Kidney (tissue), 14 donors: ENCODE data around the gene TBPL1. TPM values are rescaled to one million over a fixed set of nuclear protein-coding genes. Genes with fewer than 3 reads are reported as not detected.

ENCODE experiments used
- DNase-seq, 5 donors: peaks; one replicate each; pipeline ENCODE4 v3.0.0-alpha.2; 2013 to 2020
- FAIRE-seq: peaks from 2 replicates; lab custom pipeline; 2012; peaks lifted over from hg19 to GRCh38; lab: Jason Lieb, UNC
- H3K27ac ChIP-seq, 2 donors: one replicate each; pipeline ENCODE4 v1.7.0; 2013; ENCODE audit warnings: low read depth in 2 of 2, low read length in 2 of 2, inconsistent platforms in 1 of 2
- H3K27me3 ChIP-seq: one replicate; pipeline ENCODE4 v1.7.1; 2013; ENCODE audit warnings: low read length, inconsistent platforms; ENCODE audit not compliant: control insufficient read depth, insufficient read depth
- H3K36me3 ChIP-seq, 3 donors: one replicate each; pipeline versions ENCODE4 v1.7.0 to v1.7.1; 2013; ENCODE audit warnings: low read length in 3 of 3, control low read depth in 1 of 3, inconsistent platforms in 1 of 3; ENCODE audit not compliant: insufficient read depth in 3 of 3, control insufficient read depth in 2 of 3
- H3K4me1 ChIP-seq, 3 donors: one replicate each; pipeline versions ENCODE4 v1.7.0 to v1.7.1; 2013; ENCODE audit warnings: low read length in 3 of 3, inconsistent platforms in 1 of 3, low read depth in 1 of 3; ENCODE audit not compliant: control insufficient read depth in 2 of 3, insufficient read depth in 2 of 3
- H3K4me3 ChIP-seq, 3 donors: one replicate each; pipeline versions ENCODE4 v1.7.0 to v1.8.1; 2013; ENCODE audit warnings: low read length in 3 of 3, control low read depth in 1 of 3, inconsistent platforms in 1 of 3
- H3K9ac ChIP-seq, 3 donors: one replicate each; pipeline versions ENCODE4 v1.7.0 to v1.7.1; 2013; ENCODE audit warnings: low read length in 3 of 3, control low read depth in 1 of 3, inconsistent platforms in 1 of 3
- H3K9me3 ChIP-seq, 3 donors: one replicate each; pipeline versions ENCODE4 v1.7.0 to v1.7.1; 2013; ENCODE audit warnings: low read length in 3 of 3, control low read depth in 1 of 3, inconsistent platforms in 1 of 3; ENCODE audit not compliant: control insufficient read depth in 2 of 3, insufficient read depth in 1 of 3
- intact Hi-C: fragments of 100-400 bp; cut with DNase I; formaldehyde crosslinking; loops from one replicate; pipeline ENCODE4 v1.11.1; 2022
- polyA plus RNA-seq: library from polyadenylated mRNA; stranded (reverse); fragments of 350-450 nt; fragmentation: Illumina TruSeq; extraction: RNeasy Lipid Tissue Mini Kit (QIAGEN cat#74804); gene quantifications from one replicate; pipeline ENCODE4 v1.2.3, GENCODE V29; 2014; ENCODE audit warnings: low read depth, low replicate concordance; ENCODE audit not compliant: insufficient read depth
- total RNA-seq: library from RNA; stranded (reverse); fragmentation: NEBNext Ultra II Directional; extraction: Animal tissue kit (Norgen Biotek cat#: 25700); gene quantifications from one replicate; pipeline ENCODE4 v1.2.1, GENCODE V29; 2021
- TF ChIP-seq, protein P1 (sequence below): IDR thresholded peaks from 3 replicates; pipeline ENCODE4 v1.5.1; 2012; ENCODE audit warnings: mild to moderate bottlenecking, moderate library complexity, borderline replicate concordance; ENCODE audit not compliant: insufficient read depth; ENCODE audit errors: extremely low read depth
- donor health status: control.
- donor health status: control.
- donor health status: control.
- donor health status: control.
- donor health status: control.
- donor health status: DM: yes; HTN: yes; CAD: no.
- donor health status: Normal renal cell carcinoma (clear cell type).

The TBPL1 gene
- total and polyA plus RNA-seq, 2 donors from 2014 or later = 17.3 to 20.7 TPM

DNA sequence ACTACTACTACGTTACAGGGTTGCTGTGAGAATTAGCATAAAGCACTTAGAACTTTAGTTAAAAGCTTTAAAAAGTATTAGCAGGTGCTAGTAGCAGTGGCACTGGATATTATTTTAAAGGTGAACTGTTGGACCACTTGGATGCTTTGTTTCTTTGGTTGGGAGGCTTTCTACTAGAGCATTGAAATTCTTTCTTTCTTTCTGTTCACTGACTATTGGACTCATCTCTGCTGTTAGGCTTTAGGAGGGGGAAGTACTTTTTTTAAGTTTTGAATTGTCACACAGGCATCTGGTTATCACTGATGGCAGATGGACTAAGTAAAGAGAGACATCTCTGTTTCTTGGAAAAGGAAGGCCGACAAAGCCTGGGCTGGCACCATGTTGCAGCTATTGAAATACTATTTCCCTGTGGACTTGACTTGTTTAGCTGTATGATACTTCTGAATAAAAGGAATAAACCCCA is 4.8 kb downstream of the TBPL1 start:
- DNase-seq (no peak), FAIRE-seq (no peak)
- H3K4me3 ChIP-seq = no peak overlapping the region
- no peaks in the 10 kb centered on the region for H3K36me3 ChIP-seq
- H3K9me3 ChIP-seq = no peaks in the 10 kb centered on the region
- peaks cover 0 to 21% (median 13%) of the 10 kb centered on the region in 3 donors for H3K4me1 ChIP-seq
- H3K27ac ChIP-seq = no peak overlapping the region
- no peaks in the 10 kb centered on the region for H3K27me3 ChIP-seq
- intact Hi-C loops = no loop called here
- TF ChIP-seq, protein P1, sequence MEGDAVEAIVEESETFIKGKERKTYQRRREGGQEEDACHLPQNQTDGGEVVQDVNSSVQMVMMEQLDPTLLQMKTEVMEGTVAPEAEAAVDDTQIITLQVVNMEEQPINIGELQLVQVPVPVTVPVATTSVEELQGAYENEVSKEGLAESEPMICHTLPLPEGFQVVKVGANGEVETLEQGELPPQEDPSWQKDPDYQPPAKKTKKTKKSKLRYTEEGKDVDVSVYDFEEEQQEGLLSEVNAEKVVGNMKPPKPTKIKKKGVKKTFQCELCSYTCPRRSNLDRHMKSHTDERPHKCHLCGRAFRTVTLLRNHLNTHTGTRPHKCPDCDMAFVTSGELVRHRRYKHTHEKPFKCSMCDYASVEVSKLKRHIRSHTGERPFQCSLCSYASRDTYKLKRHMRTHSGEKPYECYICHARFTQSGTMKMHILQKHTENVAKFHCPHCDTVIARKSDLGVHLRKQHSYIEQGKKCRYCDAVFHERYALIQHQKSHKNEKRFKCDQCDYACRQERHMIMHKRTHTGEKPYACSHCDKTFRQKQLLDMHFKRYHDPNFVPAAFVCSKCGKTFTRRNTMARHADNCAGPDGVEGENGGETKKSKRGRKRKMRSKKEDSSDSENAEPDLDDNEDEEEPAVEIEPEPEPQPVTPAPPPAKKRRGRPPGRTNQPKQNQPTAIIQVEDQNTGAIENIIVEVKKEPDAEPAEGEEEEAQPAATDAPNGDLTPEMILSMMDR = no peak
- H3K9ac ChIP-seq = no peak overlapping the region

DNA sequence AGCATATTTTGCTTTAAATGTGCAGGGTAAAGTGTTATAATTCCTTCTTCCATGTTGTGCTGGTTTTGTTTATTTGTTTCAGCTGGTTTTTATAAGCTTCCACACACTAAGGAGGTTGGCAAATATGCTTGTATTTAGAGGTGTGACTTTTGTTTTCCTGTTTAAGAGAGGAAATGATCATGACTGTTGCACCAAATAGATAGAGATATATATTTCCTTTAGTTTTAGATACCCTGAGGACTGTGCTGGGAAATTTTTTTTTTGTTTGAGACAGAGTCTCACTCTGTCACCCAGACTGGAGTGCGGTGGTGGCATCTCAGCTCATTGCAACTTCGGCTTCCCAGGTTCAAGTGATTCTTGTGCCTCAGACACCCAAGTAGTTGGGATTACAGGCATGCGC is 5.8 kb downstream of the TBPL1 start:
- no peak for FAIRE-seq

DNA sequence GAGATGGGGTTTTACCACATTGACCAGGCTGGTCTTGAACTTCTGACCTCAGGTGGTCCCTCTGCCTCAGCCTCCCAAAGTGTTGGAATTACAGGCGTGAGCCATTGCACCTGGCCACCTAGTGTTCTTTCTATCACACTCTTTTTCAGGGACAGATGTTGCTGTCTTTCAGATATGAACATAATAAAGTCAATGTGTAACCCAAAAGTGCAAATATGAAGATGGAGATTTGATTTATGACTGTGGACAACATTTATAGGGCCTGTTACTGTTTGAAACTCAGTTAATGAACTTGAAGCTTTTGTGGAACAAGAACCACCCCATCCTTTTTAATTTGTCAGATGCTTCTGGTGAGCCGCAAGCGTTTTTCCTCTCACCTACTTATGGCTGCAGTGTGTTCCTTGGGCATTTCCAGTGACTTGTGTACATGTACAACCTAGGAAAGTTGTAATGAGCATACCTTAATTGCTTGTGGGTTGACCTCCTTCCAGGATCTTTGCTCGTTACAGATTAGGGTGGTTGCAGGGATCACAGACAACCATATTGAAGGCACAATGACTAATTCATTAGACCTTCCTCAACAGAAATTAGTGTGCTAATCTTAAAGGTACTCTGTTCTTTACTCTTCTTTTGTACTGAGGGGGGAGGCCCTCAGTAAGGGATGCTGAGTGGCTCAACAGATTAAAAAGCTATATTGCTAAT is 6.8 kb downstream of the TBPL1 start:
- H3K9me3 ChIP-seq = no peaks in the 10 kb centered on the region
- H3K36me3 ChIP-seq = no peaks in the 10 kb centered on the region
- no peak overlapping the region for H3K9ac ChIP-seq
- H3K27ac ChIP-seq = no peak overlapping the region
- TF ChIP-seq, protein P1 = no peak
- intact Hi-C loops = no loop called here
- no peaks in the 10 kb centered on the region for H3K27me3 ChIP-seq
- peaks cover 0 to 14% (median 8%) of the 10 kb centered on the region in 3 donors for H3K4me1 ChIP-seq
- FAIRE-seq (no peak), DNase-seq (no peak)
- no peak overlapping the region for H3K4me3 ChIP-seq

More for the DNA sequence above, 5.8 kb downstream of the TBPL1 start:
- Histone ChIP-seq H3K36me3 (no peaks in the 10 kb centered on the region), H3K4me1 (peaks cover 0 to 21% (median 13%) of the 10 kb centered on the region in 3 donors), H3K4me3 (no peak overlapping the region), H3K27ac (no peak overlapping the region), H3K9me3 (no peaks in the 10 kb centered on the region), H3K9ac (no peak overlapping the region), H3K27me3 (no peaks in the 10 kb centered on the region)
- TF ChIP-seq, protein P1 = no peak
- DNase-seq = no peak
- intact Hi-C loops = no loop called here

DNA sequence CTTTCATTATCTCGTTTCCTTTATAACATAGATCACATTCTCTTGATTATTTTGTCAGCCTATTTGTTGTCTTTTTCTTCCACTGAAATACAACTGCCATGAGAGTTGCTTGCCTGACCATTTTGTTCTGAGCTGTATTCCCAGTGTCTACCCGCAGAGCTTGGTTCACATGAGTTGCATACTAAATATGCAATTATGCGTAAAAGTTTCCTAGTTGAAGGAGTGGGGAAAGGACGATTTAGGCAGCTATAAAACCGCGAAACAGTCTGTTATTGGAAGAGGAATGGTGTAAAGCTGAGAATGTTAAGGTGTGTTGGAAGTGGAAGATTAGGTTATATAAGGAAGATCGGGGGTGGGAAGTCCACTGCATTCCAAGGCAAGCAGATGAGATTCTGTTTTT is 8.8 kb downstream of the TBPL1 start:
- TF ChIP-seq, protein P1 = no peak
- H3K4me1 ChIP-seq = peaks cover 0 to 9% (median 4%) of the 10 kb centered on the region in 3 donors
- H3K36me3 ChIP-seq = no peaks in the 10 kb centered on the region
- FAIRE-seq = no peak
- H3K4me3 ChIP-seq = no peak overlapping the region
- no peaks in the 10 kb centered on the region for H3K27me3 ChIP-seq
- no peak overlapping the region for H3K27ac ChIP-seq
- H3K9ac ChIP-seq = no peak overlapping the region
- intact Hi-C loops = no loop called here
- H3K9me3 ChIP-seq = no peaks in the 10 kb centered on the region
- DNase-seq = no peak
